ENCODE results near the gene SULT1A3. TPM values are rescaled to one million over a fixed set of nuclear protein-coding genes. Genes with fewer than 3 reads are reported as not detected.
"Not testable (repeated sequence)": the region's sequence is repeated elsewhere in the genome, so short reads cannot be mapped to it uniquely, and the experiment has no call there.

SULT1A3 gene
- total RNA-seq, 1 experiment from 2014 or later: 8.5 TPM

- Histone ChIP-seq H3K9me3 (ENCODE audit: low read length) (no peaks in the 10 kb centered on the region), H3F3A (ENCODE audit: low read length, unreplicated experiment) (no peaks in the 10 kb centered on the region), H3K4me2 (ENCODE audit: low read length) (no peak overlapping the region), H3K4me3 (ENCODE audit: low read length) (no peak overlapping the region), H3K27me3 (ENCODE audit: low read length) (no peaks in the 10 kb centered on the region), H2AFZ (ENCODE audit: low read length) (no peak overlapping the region), H3K9me2 (replicated peaks; ENCODE audit: low read length) (no peaks in the 10 kb centered on the region), H3K27ac (ENCODE audit: low read length) (no peak overlapping the region), H4K20me1 (ENCODE audit: low read length) (no peaks in the 10 kb centered on the region), H3K79me2 (ENCODE audit: low read length) (no peaks in the 10 kb centered on the region), H3K9ac (ENCODE audit: low read length) (no peak overlapping the region), H3K4me1 (ENCODE audit: insufficient read depth, low read length) (no peaks in the 10 kb centered on the region), H3K36me3 (ENCODE audit: low read depth, low read length) (no peaks in the 10 kb centered on the region)
- CTCF ChIA-PET: no interaction called here
- POLR2A ChIA-PET (ENCODE audit: unreplicated experiment): no interaction called here
- DNase-seq (no peak), ATAC-seq (no peak)
- intact Hi-C loops (cut with micrococcal nuclease): no loop called here
- TF ChIP-seq EZH2phosphoT487 (IDR thresholded peaks at IDR 0.05; ENCODE audit: borderline replicate concordance, low read length): no peak
- TF ChIP-seq, protein P1, sequence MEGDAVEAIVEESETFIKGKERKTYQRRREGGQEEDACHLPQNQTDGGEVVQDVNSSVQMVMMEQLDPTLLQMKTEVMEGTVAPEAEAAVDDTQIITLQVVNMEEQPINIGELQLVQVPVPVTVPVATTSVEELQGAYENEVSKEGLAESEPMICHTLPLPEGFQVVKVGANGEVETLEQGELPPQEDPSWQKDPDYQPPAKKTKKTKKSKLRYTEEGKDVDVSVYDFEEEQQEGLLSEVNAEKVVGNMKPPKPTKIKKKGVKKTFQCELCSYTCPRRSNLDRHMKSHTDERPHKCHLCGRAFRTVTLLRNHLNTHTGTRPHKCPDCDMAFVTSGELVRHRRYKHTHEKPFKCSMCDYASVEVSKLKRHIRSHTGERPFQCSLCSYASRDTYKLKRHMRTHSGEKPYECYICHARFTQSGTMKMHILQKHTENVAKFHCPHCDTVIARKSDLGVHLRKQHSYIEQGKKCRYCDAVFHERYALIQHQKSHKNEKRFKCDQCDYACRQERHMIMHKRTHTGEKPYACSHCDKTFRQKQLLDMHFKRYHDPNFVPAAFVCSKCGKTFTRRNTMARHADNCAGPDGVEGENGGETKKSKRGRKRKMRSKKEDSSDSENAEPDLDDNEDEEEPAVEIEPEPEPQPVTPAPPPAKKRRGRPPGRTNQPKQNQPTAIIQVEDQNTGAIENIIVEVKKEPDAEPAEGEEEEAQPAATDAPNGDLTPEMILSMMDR (conservative IDR thresholded peaks at IDR 0.05; ENCODE audit: low read depth, low read length): no peak
- TF ChIP-seq EZH2 (IDR thresholded peaks at IDR 0.05; ENCODE audit: low read length, unreplicated experiment): no peak
- BruUV-seq (replicated peaks): no TSS peak
These were observed 26.0 kb upstream of the SULT1A3 start for GRCh38 chr16:30173054-30173453.

DNA sequence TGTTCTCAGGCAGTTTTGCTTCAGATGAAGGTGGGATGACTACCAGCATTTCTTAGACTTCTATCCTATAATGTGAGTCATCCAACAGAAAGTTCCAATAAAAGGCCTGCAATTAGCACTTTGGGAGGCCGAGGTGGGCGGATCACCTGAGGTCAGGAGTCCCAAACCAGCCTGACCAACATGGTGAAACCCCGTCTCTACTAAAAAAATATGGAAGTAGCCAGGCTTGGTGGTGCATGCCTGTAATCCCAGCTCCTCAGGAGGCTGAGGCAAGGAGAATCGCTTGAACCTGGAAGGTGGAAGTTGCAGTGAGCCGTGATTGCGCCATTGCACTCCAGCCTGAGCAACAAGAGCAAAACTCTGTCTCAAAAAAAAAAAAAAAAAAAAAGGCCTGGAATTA lies 22.2 kb upstream of the SULT1A3 start:
- H3K79me2 ChIP-seq (ENCODE audit: low read length); H3K9me3 ChIP-seq (ENCODE audit: low read length); H3K4me3 ChIP-seq (ENCODE audit: low read length); intact Hi-C loops (cut with micrococcal nuclease); ATAC-seq; CTCF ChIA-PET; BruUV-seq (replicated peaks); H4K20me1 ChIP-seq (ENCODE audit: low read length); H3K9ac ChIP-seq (ENCODE audit: low read length); H2AFZ ChIP-seq (ENCODE audit: low read length); DNase-seq; H3K9me2 ChIP-seq (replicated peaks; ENCODE audit: low read length); H3K27me3 ChIP-seq (ENCODE audit: low read length); H3F3A ChIP-seq (ENCODE audit: low read length, unreplicated experiment); H3K4me2 ChIP-seq (ENCODE audit: low read length); H3K27ac ChIP-seq (ENCODE audit: low read length); H3K36me3 ChIP-seq (ENCODE audit: low read depth, low read length); POLR2A ChIA-PET (ENCODE audit: unreplicated experiment); H3K4me1 ChIP-seq (ENCODE audit: insufficient read depth, low read length): not testable (repeated sequence)

GRCh38 chr16:30179195-30179594 lies 19.9 kb upstream of the SULT1A3 start:
- H3F3A ChIP-seq (ENCODE audit: low read length, unreplicated experiment): no peaks in the 10 kb centered on the region
- TF ChIP-seq, protein P1 (conservative IDR thresholded peaks at IDR 0.05; ENCODE audit: low read depth, low read length): no peak
- no peak for TF ChIP-seq EZH2phosphoT487 (IDR thresholded peaks at IDR 0.05; ENCODE audit: borderline replicate concordance, low read length)
- no peaks in the 10 kb centered on the region for H3K36me3 ChIP-seq (ENCODE audit: low read depth, low read length)
- no peaks in the 10 kb centered on the region for H3K9me3 ChIP-seq (ENCODE audit: low read length)
- BruUV-seq (replicated peaks): no TSS peak
- no peaks in the 10 kb centered on the region for H3K79me2 ChIP-seq (ENCODE audit: low read length)
- no peak overlapping the region for H2AFZ ChIP-seq (ENCODE audit: low read length)
- no peak for ATAC-seq
- H3K4me1 ChIP-seq (ENCODE audit: insufficient read depth, low read length): no peaks in the 10 kb centered on the region
- DNase-seq: no peak
- H3K9me2 ChIP-seq (replicated peaks; ENCODE audit: low read length): no peaks in the 10 kb centered on the region
- H4K20me1 ChIP-seq (ENCODE audit: low read length): no peaks in the 10 kb centered on the region
- no peak overlapping the region for H3K27ac ChIP-seq (ENCODE audit: low read length)
- no peak overlapping the region for H3K4me2 ChIP-seq (ENCODE audit: low read length)
- intact Hi-C loops (cut with micrococcal nuclease): no loop called here
- H3K27me3 ChIP-seq (ENCODE audit: low read length): no peaks in the 10 kb centered on the region
- no peak overlapping the region for H3K4me3 ChIP-seq (ENCODE audit: low read length)
- ChIA-PET CTCF (interaction anchor here (0.5 kb wide), 1 partner anchor 67 kb away, joined by 3 read pairs; no protein-coding TSS in a partner anchor), POLR2A (ENCODE audit: unreplicated experiment) (no interaction called here)
- H3K9ac ChIP-seq (ENCODE audit: low read length): no peak overlapping the region
